Esophagus squamous epithelium (tissue), 5 donors: ENCODE results near the gene ANKS1A. TPM values are rescaled to one million over a fixed set of nuclear protein-coding genes. Genes with fewer than 3 reads are reported as not detected.

Experiments
- DNase-seq: peaks from one replicate; lab custom pipeline; 2025; lab: John Stamatoyannopoulos, UW
- H3K27ac ChIP-seq, 4 donors: fragments of 200-600 bp; sonication (generic); one replicate each; pipeline ENCODE4 v1.5.1; 2016 to 2019; ENCODE audit warnings: mild to moderate bottlenecking in 1 of 4
- H3K27me3 ChIP-seq, 4 donors: fragments of 200-600 bp; sonication (generic); 1 replicate in 3 of 4; 2 replicates in 1 of 4; pipeline versions ENCODE4 v1.5.1 to v1.6.0; 2017 to 2021; ENCODE audit warnings: antibody characterized with exemption in 1 of 4
- H3K36me3 ChIP-seq, 3 donors: fragments of 200-600 bp; sonication (generic); one replicate each; pipeline ENCODE4 v1.5.1; 2016 to 2019
- H3K4me1 ChIP-seq, 3 donors: fragments of 200-600 bp; sonication (generic); one replicate each; pipeline ENCODE4 v1.5.1; 2017 to 2019
- H3K4me3 ChIP-seq, 4 donors: fragments of 200-600 bp; sonication (generic); 1 replicate in 3 of 4; 2 replicates in 1 of 4; pipeline ENCODE4 v1.5.1; 2016 to 2019; ENCODE audit warnings: mild to moderate bottlenecking in 2 of 4, moderate library complexity in 1 of 4
- H3K9me3 ChIP-seq, 3 donors: fragments of 200-600 bp; sonication (generic); one replicate each; pipeline ENCODE4 v1.5.1; 2016 to 2019
- POLR2A ChIP-seq, 4 donors: fragments of 450-650 bp; IDR thresholded peaks; one replicate each; pipeline ENCODE4 v1.6.1; 2017; ENCODE audit warnings: antibody characterized with exemption in 4 of 4, mild to moderate bottlenecking in 4 of 4, moderate library complexity in 3 of 4
- WGBS, 2 donors: methylation state at CpG; one replicate each; pipeline ENCODE4 v1.1.5; 2018; 5-methylcytosine and 5-hydroxymethylcytosine counted together
- intact Hi-C: fragments of 100-400 bp; cut with DNase I; formaldehyde crosslinking; loops from one replicate; pipeline ENCODE4 v1.15.0; 2022
- total RNA-seq, 4 donors: library from RNA; depleted of rRNA; stranded (reverse); fragments of >200 nt; gene quantifications; one replicate each; pipeline ENCODE4 v1.1.0, GENCODE V29; 2016
- TF ChIP-seq, protein P1 (sequence below), 6 experiments: fragments of 450-650 bp in 4 of 6; fragments of 200-600 bp in 2 of 6; sonication (generic) in 2 of 6; IDR thresholded peaks; one replicate each; pipeline ENCODE4 v1.5.1; 2016 to 2019; ENCODE audit warnings: antibody characterized with exemption in 6 of 6, mild to moderate bottlenecking in 4 of 6, moderate library complexity in 4 of 6
- donor health status: DM: yes; HTN: yes; CAD: no.

The ANKS1A gene
- total RNA-seq, 4 donors from 2014 or later: 12.6 to 27.1 (median 17.5) TPM

DNA sequence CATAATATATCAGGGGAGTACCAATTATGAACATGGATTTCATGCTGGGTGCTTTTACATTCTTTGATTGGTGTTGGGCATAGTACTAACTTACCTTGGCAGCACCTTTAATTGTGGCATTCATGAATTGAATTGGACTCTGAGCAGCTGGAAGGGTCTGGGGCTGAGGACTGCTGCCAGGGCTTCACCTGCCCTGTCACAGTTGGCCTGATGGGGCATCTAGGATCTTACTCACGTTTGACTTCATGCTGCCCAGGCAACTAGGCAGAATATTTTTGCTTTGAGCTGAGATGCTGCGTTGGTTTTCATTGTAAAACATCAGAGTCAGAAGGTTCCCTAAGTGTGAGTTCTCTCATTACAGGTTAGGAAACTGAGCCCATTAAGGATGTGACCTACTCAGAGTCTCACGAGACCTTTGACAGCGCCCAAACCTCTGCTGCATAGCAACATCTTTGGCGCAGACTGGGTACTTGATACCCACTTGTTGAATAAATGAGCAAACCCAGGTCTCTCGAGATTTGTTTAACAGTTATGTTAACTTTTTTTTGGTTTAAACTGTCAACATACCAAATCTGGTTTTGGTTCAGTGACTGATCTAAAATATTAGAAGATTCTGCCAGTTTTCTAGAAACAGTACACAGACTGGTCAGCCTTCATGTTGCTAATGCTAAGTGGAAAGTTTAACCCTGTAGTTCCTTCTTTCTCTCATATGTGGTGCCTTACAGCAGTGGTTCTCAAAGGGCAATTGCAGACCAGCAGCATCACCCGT lies 147.2 kb downstream of the ANKS1A start:
- Histone ChIP-seq H3K27me3 (no peaks in the 10 kb centered on the region), H3K4me1 (peaks cover 20 to 67% (median 43%) of the 10 kb centered on the region in 3 donors), H3K4me3 (no peak overlapping the region), H3K36me3 (peaks cover 0 to 33% (median 0%) of the 10 kb centered on the region in 3 donors), H3K9me3 (no peaks in the 10 kb centered on the region), H3K27ac (peak overlapping the region; percentile 71 to 83 (median 81))
- TF ChIP-seq POLR2A (IDR thresholded peaks at IDR 0.05): no peak
- TF ChIP-seq, protein P1, sequence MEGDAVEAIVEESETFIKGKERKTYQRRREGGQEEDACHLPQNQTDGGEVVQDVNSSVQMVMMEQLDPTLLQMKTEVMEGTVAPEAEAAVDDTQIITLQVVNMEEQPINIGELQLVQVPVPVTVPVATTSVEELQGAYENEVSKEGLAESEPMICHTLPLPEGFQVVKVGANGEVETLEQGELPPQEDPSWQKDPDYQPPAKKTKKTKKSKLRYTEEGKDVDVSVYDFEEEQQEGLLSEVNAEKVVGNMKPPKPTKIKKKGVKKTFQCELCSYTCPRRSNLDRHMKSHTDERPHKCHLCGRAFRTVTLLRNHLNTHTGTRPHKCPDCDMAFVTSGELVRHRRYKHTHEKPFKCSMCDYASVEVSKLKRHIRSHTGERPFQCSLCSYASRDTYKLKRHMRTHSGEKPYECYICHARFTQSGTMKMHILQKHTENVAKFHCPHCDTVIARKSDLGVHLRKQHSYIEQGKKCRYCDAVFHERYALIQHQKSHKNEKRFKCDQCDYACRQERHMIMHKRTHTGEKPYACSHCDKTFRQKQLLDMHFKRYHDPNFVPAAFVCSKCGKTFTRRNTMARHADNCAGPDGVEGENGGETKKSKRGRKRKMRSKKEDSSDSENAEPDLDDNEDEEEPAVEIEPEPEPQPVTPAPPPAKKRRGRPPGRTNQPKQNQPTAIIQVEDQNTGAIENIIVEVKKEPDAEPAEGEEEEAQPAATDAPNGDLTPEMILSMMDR (IDR thresholded peaks at IDR 0.05): no peak
- no peak for DNase-seq
- intact Hi-C loops: no loop called here
- WGBS, 2 donors: 73 to 85% methylated on average over 6 to 7 of the region's 7 CpGs

DNA sequence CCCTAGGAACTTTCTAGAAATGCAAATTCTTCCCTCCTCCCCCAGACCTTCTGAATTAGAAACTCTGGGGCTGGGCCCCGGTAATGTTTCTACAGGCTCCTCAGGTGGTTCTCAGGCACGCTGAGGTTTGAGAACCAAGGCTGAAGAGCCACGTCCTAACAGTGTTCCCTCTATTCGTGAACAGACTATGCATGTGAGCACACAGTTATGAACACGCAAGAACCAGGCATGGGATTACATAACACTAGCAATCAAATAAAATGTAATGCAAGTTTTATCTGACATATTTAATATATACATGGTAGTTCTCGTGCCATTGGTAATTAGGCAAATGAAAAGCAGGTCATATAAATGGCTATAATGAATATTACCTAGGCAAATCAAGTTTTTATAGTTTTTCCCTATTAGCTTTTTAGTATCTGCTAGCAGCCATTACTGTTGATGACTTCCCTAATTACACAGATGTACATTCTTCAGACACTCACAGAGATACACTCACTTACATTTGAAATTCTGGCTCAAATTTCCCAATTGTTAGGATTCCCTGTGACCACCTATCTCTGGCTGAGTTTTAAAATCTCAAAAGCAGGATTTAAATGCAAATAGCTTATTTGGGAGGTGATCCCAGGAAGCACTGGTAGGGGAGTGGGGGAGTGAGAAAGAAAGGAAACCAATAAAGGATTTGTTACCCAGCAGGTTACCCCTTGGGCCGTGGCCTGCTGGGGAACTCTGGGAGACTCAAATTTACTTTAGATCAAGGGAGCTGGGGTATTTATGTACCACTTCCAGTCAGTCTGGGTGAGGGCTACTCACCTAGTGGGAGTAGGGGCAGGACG lies 148.0 kb downstream of the ANKS1A start:
- no peaks in the 10 kb centered on the region for H3K9me3 ChIP-seq
- WGBS, 2 donors: 60 to 78% methylated on average over 6 to 8 of the region's 8 CpGs
- no peak overlapping the region for H3K4me3 ChIP-seq
- DNase-seq: no peak
- H3K36me3 ChIP-seq: peaks cover 0 to 34% (median 0%) of the 10 kb centered on the region in 3 donors
- intact Hi-C loops: no loop called here
- peak overlapping the region in 2 of 4 donors; percentile 39 to 80 for H3K27ac ChIP-seq
- H3K4me1 ChIP-seq: peaks cover 20 to 70% (median 49%) of the 10 kb centered on the region in 3 donors
- no peaks in the 10 kb centered on the region for H3K27me3 ChIP-seq
- TF ChIP-seq, protein P1 (IDR thresholded peaks at IDR 0.05): no peak
- TF ChIP-seq POLR2A (IDR thresholded peaks at IDR 0.05): no peak

DNA sequence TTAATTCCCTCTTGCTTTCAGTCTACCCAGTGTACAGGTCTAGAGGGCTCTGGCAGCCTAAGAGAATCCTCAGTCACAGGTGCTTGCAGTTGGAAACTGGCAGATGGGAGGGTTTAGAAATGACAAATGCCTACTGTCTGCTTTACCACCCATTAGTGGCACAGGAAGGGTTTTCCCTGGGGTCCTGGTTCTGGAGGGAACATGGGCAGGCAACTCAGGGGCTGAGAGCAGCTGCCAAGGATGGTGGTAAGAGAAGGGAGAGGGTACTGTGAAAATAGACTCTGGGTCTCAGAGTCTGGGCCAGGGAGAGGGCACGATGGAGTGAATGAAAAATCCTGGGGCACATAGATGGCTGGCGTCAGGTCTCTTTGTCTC lies 148.6 kb downstream of the ANKS1A start:
- Histone ChIP-seq H3K27ac (peak overlapping the region in 1 of 4 donors; percentile 39), H3K27me3 (no peaks in the 10 kb centered on the region), H3K9me3 (no peaks in the 10 kb centered on the region), H3K4me1 (peaks cover 20 to 76% (median 54%) of the 10 kb centered on the region in 3 donors), H3K36me3 (peaks cover 0 to 40% (median 0%) of the 10 kb centered on the region in 3 donors), H3K4me3 (no peak overlapping the region)
- DNase-seq: no peak
- intact Hi-C loops: no loop called here
- TF ChIP-seq, protein P1 (IDR thresholded peaks at IDR 0.05): no peak
- TF ChIP-seq POLR2A (IDR thresholded peaks at IDR 0.05): no peak
- 90 to 97% methylated on average over 2 of the region's 2 CpGs for WGBS, 2 donors

DNA sequence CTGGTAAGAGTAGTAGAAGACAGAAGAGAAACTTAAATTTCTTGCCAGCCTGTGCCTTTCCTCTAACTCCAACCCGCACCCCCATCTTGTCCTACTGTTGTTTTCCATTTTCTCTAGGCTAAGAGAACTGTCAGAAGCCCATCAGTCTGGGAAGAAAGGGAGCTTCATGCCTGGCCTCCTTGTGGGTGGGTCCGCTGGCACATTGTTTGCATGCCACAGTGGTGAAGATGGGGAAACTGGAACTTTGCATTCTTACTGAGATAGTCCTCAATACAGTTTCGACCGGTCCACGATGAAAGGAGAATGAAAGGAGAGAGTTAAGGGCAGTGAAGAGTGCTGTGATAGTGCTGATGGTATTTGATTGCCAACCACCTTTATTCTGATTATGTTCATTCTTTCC lies 149.0 kb downstream of the ANKS1A start:
- H3K4me3 ChIP-seq: no peak overlapping the region
- H3K4me1 ChIP-seq: peaks cover 20 to 78% (median 54%) of the 10 kb centered on the region in 3 donors
- H3K36me3 ChIP-seq: peaks cover 0 to 43% (median 0%) of the 10 kb centered on the region in 3 donors
- H3K27ac ChIP-seq: peak overlapping the region in 1 of 4 donors; percentile 39
- WGBS, 2 donors: 84 to 95% methylated on average over 5 of the region's 5 CpGs
- TF ChIP-seq, protein P1 (IDR thresholded peaks at IDR 0.05): no peak
- no peak for TF ChIP-seq POLR2A (IDR thresholded peaks at IDR 0.05)
- no peak for DNase-seq
- no peaks in the 10 kb centered on the region for H3K9me3 ChIP-seq
- intact Hi-C loops: no loop called here
- H3K27me3 ChIP-seq: no peaks in the 10 kb centered on the region
